ENCODE data around the gene NR3C2. TPM values are rescaled to one million over a fixed set of nuclear protein-coding genes. Genes with fewer than 3 reads are reported as not detected.

Gene NR3C2
- total and polyA plus RNA-seq, 3 donors from 2014 or later: 17.6 to 28.1 (median 19.9) TPM

DNA sequence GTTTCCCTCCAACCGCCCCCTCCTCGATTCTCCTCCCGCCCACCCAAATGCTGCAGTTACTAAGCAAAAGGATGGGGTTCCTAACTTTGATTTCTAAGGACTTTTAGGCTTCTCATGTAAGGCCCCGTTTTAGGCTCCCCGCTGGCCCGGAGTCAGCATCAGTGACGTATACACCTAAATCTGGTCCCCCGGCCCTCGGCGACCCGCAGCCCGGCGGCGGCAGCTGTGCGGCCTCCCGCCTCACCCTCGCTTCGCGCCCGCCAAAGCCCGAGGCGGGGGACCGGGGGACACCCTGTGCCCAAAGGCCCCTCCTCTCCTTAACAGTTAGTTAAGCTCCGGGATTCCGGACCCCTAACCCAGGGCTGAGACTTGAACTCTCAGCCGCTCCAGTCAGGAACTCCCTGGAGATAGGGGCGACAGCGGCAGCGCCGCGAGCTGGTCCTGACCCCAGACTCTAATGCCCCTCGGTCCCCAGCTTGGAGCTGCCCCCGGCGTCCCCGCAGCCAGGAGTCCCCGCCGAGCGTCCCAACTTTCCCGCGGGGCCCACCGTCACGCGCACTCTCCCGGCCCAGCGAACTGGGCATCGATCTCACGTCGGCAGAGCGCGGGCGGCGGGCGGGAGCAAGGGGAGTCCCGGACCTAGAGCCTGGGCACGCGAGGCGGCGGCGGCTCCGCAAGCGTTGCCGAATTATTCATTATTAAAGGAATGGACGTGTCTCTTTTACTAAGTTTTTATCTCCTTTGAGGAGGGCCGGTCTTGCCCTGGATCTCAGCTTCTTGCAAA is 1.5 kb upstream of the NR3C2 start:
- Histone ChIP-seq H3K36me3 (ENCODE audit: low read depth, missing control alignments) (no peaks in the 10 kb centered on the region), H3K9me3 (no peaks in the 10 kb centered on the region), H3K27me3 (no peaks in the 10 kb centered on the region), H3K4me1 (peaks cover 5% of the 10 kb centered on the region), H3K27ac (peak overlapping the region; percentile 62 to 91), H3K4me3 (peak overlapping the region; percentile 86 to 91)
- peak; percentile 32 for DNase-seq
- TF ChIP-seq POLR2A (IDR thresholded peaks at IDR 0.05): no peak
- TF ChIP-seq, protein P1, sequence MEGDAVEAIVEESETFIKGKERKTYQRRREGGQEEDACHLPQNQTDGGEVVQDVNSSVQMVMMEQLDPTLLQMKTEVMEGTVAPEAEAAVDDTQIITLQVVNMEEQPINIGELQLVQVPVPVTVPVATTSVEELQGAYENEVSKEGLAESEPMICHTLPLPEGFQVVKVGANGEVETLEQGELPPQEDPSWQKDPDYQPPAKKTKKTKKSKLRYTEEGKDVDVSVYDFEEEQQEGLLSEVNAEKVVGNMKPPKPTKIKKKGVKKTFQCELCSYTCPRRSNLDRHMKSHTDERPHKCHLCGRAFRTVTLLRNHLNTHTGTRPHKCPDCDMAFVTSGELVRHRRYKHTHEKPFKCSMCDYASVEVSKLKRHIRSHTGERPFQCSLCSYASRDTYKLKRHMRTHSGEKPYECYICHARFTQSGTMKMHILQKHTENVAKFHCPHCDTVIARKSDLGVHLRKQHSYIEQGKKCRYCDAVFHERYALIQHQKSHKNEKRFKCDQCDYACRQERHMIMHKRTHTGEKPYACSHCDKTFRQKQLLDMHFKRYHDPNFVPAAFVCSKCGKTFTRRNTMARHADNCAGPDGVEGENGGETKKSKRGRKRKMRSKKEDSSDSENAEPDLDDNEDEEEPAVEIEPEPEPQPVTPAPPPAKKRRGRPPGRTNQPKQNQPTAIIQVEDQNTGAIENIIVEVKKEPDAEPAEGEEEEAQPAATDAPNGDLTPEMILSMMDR (IDR thresholded peaks at IDR 0.05): no peak
- WGBS, 2 donors: 0% methylated on average over 16 to 64 of the region's 64 CpGs
- intact Hi-C loops (cut with DNase I; ENCODE audit: low total_unique reads): no loop called here

DNA sequence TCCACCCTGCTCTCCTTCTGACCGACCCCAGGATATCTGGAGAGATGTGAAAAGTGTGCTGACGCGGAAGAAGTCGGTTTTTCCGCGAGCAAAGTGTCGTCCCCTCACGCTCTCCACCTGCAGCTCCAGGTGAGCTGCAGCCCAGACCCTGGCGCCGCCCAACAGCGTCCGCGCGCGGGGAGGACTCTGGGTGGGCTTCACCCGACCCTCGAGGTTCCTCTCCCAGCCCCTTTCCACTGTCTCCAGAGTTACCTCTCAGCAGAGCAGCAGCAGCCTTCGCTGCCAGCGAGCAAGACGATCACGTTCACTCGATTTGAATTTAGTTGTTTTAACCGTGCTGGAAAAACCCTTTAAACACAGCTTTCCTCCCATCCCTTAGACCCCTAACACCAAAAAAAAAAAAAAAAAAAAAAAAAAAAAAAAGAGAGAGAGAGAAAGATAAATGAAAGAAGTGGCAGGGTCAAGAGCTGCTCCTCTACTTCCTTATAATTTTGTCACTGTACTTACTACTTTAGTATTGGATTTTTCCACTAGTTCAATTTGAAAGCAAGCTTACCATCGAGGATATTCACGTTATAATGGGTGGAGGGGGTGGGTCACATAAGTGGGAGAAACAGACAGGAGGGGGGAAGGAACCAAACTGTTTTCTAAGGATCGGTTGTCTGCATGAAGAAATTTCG is 758 bp upstream of the NR3C2 start:
- TF ChIP-seq, protein P1 (IDR thresholded peaks at IDR 0.05): no peak
- no peak for TF ChIP-seq POLR2A (IDR thresholded peaks at IDR 0.05)
- Histone ChIP-seq H3K4me1 (peaks cover 5% of the 10 kb centered on the region), H3K27ac (peak overlapping the region; percentile 69 to 91), H3K4me3 (peak overlapping the region; percentile 86 to 91), H3K27me3 (no peaks in the 10 kb centered on the region), H3K36me3 (ENCODE audit: low read depth, missing control alignments) (no peaks in the 10 kb centered on the region), H3K9me3 (no peaks in the 10 kb centered on the region)
- intact Hi-C loops (cut with DNase I; ENCODE audit: low total_unique reads): no loop called here
- WGBS, 2 donors: 0% methylated on average over 27 of the region's 27 CpGs
- no peak for DNase-seq

DNA sequence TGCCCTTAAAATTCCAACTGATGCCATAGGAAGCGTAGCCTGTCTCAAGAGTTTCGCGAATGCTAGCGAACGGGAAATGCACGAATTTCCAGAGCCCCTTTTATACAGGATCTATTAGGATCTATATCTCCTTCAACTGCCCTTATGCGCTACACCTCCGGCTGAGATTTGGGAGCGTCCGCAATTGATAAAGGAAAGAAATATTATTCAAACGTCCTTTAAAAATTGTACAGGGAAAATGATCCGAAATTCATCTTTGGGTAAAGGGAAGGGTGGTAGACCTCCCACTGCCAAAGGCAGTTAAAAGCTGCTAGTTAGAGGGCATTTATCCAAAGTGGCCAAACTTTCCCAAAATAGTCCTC is 609 bp downstream of the NR3C2 start:
- H3K27ac ChIP-seq: peak overlapping the region in 1 of 2 donors; percentile 71
- no peaks in the 10 kb centered on the region for H3K9me3 ChIP-seq
- DNase-seq: peak; percentile 34
- no peak for TF ChIP-seq POLR2A (IDR thresholded peaks at IDR 0.05)
- TF ChIP-seq, protein P1 (IDR thresholded peaks at IDR 0.05): no peak
- no peaks in the 10 kb centered on the region for H3K36me3 ChIP-seq (ENCODE audit: low read depth, missing control alignments)
- WGBS, 2 donors: 3 to 4% methylated on average over 12 of the region's 12 CpGs
- intact Hi-C loops (cut with DNase I; ENCODE audit: low total_unique reads): no loop called here
- H3K4me3 ChIP-seq: peak overlapping the region; percentile 86 to 91
- H3K4me1 ChIP-seq: peaks cover 5% of the 10 kb centered on the region
- H3K27me3 ChIP-seq: no peaks in the 10 kb centered on the region

DNA sequence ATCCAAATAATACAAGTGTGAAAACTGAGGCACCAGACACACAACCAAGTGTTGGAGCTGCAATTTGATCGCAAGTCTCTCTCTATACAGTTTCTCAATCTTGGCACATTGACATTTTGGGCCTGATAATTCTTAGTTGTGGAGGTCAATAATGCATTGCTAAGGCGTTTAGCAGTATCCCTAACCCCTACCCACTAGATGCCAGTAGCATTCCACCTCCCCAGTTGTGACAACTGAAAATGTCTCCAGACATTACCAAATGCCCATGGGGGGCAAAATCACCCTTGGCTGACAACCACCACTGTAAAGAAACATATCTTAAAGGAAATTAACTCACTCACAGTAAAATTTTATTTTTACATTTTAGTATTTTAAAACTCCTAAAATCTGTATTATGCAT is 4.2 kb downstream of the NR3C2 start:
- H3K27ac ChIP-seq: no peak overlapping the region
- DNase-seq: no peak
- no peaks in the 10 kb centered on the region for H3K9me3 ChIP-seq
- 93 to 98% methylated on average over 2 of the region's 2 CpGs for WGBS, 2 donors
- TF ChIP-seq, protein P1 (IDR thresholded peaks at IDR 0.05): no peak
- TF ChIP-seq POLR2A (IDR thresholded peaks at IDR 0.05): no peak
- intact Hi-C loops (cut with DNase I; ENCODE audit: low total_unique reads): no loop called here
- no peaks in the 10 kb centered on the region for H3K36me3 ChIP-seq (ENCODE audit: low read depth, missing control alignments)
- peaks cover 5% of the 10 kb centered on the region for H3K4me1 ChIP-seq
- no peak overlapping the region for H3K4me3 ChIP-seq
- H3K27me3 ChIP-seq: no peaks in the 10 kb centered on the region

Data from testis (tissue), 3 donors.